ENCODE results near the gene QRFP. TPM values are rescaled to one million over a fixed set of nuclear protein-coding genes. Genes with fewer than 3 reads are reported as not detected.

QRFP gene
- total and polyA plus RNA-seq, 8 donors, result 0.16 to 0.70 (median 0.47) TPM; not detected in 1

- Histone ChIP-seq H3K4me3 (no peak overlapping the region), H3K9me3 (no peaks in the 10 kb centered on the region), H3K27ac (peak overlapping the region; percentile 77 to 90), H3K36me3 (no peaks in the 10 kb centered on the region), H3K27me3 (no peaks in the 10 kb centered on the region), H3K4me1 (peaks cover 29 to 64% of the 10 kb centered on the region in 2 donors)
- intact Hi-C loops (cut with DNase I), result no loop called here
- no peak for TF ChIP-seq CTCF (IDR thresholded peaks at IDR 0.05)
- peak; percentile 48 for ATAC-seq
- DNase-seq, result peak in 1 of 4 donors; percentile 84
Observed at GRCh38 chr9:130845901-130846481, 50.6 kb downstream of the QRFP start.

- H3K4me1 ChIP-seq, result peaks cover 29 to 64% of the 10 kb centered on the region in 2 donors
Observed at GRCh38 chr9:130845254-130845653, 51.4 kb downstream of the QRFP start.

GRCh38 chr9:130844044-130844451, 52.6 kb downstream of the QRFP start:
- H3K4me1 ChIP-seq, result peaks cover 33 to 68% of the 10 kb centered on the region in 2 donors
- H3K36me3 ChIP-seq, result no peaks in the 10 kb centered on the region
- no peak overlapping the region for H3K4me3 ChIP-seq
- DNase-seq, result no peak
- no peak for TF ChIP-seq CTCF (IDR thresholded peaks at IDR 0.05)
- H3K27me3 ChIP-seq, result no peaks in the 10 kb centered on the region
- ATAC-seq, result no peak
- no peaks in the 10 kb centered on the region for H3K9me3 ChIP-seq
- H3K27ac ChIP-seq, result no peak overlapping the region
- intact Hi-C loops (cut with DNase I), result no loop called here

More at GRCh38 chr9:130845254-130845653, 51.4 kb downstream of the QRFP start:
- no peak for TF ChIP-seq CTCF (IDR thresholded peaks at IDR 0.05)
- intact Hi-C loops (cut with DNase I), result no loop called here
- Histone ChIP-seq H3K4me3 (no peak overlapping the region), H3K36me3 (no peaks in the 10 kb centered on the region), H3K27ac (peak overlapping the region; percentile 48 to 90), H3K9me3 (no peaks in the 10 kb centered on the region), H3K27me3 (no peaks in the 10 kb centered on the region)
- DNase-seq (no peak), ATAC-seq (no peak)

- no peaks in the 10 kb centered on the region for H3K9me3 ChIP-seq
- no peak overlapping the region for H3K4me3 ChIP-seq
- no peaks in the 10 kb centered on the region for H3K27me3 ChIP-seq
- no peaks in the 10 kb centered on the region for H3K36me3 ChIP-seq
- intact Hi-C loops (cut with DNase I), result no loop called here
- peaks cover 35 to 66% of the 10 kb centered on the region in 2 donors for H3K4me1 ChIP-seq
- ATAC-seq (no peak), DNase-seq (no peak)
- no peak overlapping the region for H3K27ac ChIP-seq
- no peak for TF ChIP-seq CTCF (IDR thresholded peaks at IDR 0.05)
Observed at GRCh38 chr9:130843049-130843908, 53.3 kb downstream of the QRFP start.

Other genes starting within 250 kb of the QRFP start
- gene PRDM12, start 232.2 kb downstream of the QRFP start, total RNA-seq, result not detected
- gene PRDM12, start 232.2 kb downstream of the QRFP start, polyA plus RNA-seq (ENCODE audit: insufficient read length in 6 of 6), result not detected
- 10 to 100 TPM; 17.5 to 27.6 TPM for gene EXOSC2, start 203.0 kb downstream of the QRFP start, total RNA-seq
- 10 to 100 TPM; 47.4 to 56.4 (median 54.5) TPM for gene EXOSC2, start 203.0 kb downstream of the QRFP start, polyA plus RNA-seq (ENCODE audit: insufficient read length in 6 of 6)
- gene ABL1, start 61.6 kb downstream of the QRFP start, total RNA-seq, result 10 to 100 TPM; 55.6 to 63.5 TPM
- gene ABL1, start 61.6 kb downstream of the QRFP start, polyA plus RNA-seq (ENCODE audit: insufficient read length in 6 of 6), result 10 to 100 TPM; 67.7 to 83.3 (median 74.8) TPM
- 10 to 100 TPM in 1 of 2 donors, 1 to 10 TPM in 1; 2.5 to 11.4 TPM for gene FIBCD1, start 42.4 kb upstream of the QRFP start, total RNA-seq
- 1 to 10 TPM in 4 of 6 donors, under 1 TPM in 2; 0.64 to 1.7 (median 1.4) TPM for gene FIBCD1, start 42.4 kb upstream of the QRFP start, polyA plus RNA-seq (ENCODE audit: insufficient read length in 6 of 6)
- gene LAMC3, start 112.4 kb upstream of the QRFP start, total RNA-seq, result 10 to 100 TPM; 23.4 to 25.5 TPM
- 10 to 100 TPM in 5 of 6 donors, 1 to 10 TPM in 1; 9.2 to 17.9 (median 13.1) TPM for gene LAMC3, start 112.4 kb upstream of the QRFP start, polyA plus RNA-seq (ENCODE audit: insufficient read length in 6 of 6)
- gene AIF1L, start 199.7 kb upstream of the QRFP start, total RNA-seq, result 10 to 100 TPM in 1 of 2 donors, 1 to 10 TPM in 1; 9.3 to 21.1 TPM
- gene AIF1L, start 199.7 kb upstream of the QRFP start, polyA plus RNA-seq (ENCODE audit: insufficient read length in 6 of 6), result 10 to 100 TPM; 39.9 to 49.2 (median 43.1) TPM
- 10 to 100 TPM; 47.2 to 58.4 TPM for gene NUP214, start 228.8 kb upstream of the QRFP start, total RNA-seq
- 10 to 100 TPM; 43.8 to 49.6 (median 46.5) TPM for gene NUP214, start 228.8 kb upstream of the QRFP start, polyA plus RNA-seq (ENCODE audit: insufficient read length in 6 of 6)